Neural crest cell (in vitro differentiated cells): ENCODE measurements around the gene RPTOR. TPM values are rescaled to one million over a fixed set of nuclear protein-coding genes. Genes with fewer than 3 reads are reported as not detected.

Experiments
- DNase-seq: peaks from one replicate; pipeline ENCODE4 v3.0.0; 2021; ENCODE audit warnings: low read depth, mixed read lengths, low spot score
- H3K27ac Mint-ChIP-seq: one replicate; pipeline ENCODE4 v1.8.0; 2021; ENCODE audit warnings: mild to moderate bottlenecking, mixed read lengths; ENCODE audit not compliant: unreplicated experiment
- H3K27me3 Mint-ChIP-seq: 2 replicates; pipeline ENCODE4 v1.8.0; 2021; ENCODE audit warnings: low read depth, mild to moderate bottlenecking, mixed read lengths
- H3K36me3 Mint-ChIP-seq: 2 replicates; pipeline ENCODE4 v1.8.0; 2021; ENCODE audit warnings: low read depth, mild to moderate bottlenecking, mixed read lengths
- H3K4me1 Mint-ChIP-seq: 2 replicates; pipeline ENCODE4 v1.8.0; 2021; ENCODE audit warnings: mixed read lengths
- H3K4me3 Mint-ChIP-seq: one replicate; pipeline ENCODE4 v1.8.0; 2021; ENCODE audit warnings: mild to moderate bottlenecking, mixed read lengths
- H3K9me3 Mint-ChIP-seq: 2 replicates; pipeline ENCODE4 v1.8.0; 2021; ENCODE audit warnings: mixed read lengths
- total RNA-seq: library from RNA; stranded (reverse); gene quantifications from 2 replicates; pipeline ENCODE4 v1.2.1, GENCODE V29; 2021
- TF ChIP-seq, protein P1 (sequence below): fragments of 200-600 bp; sonication (generic); conservative IDR thresholded peaks from 2 replicates; pipeline ENCODE4 v1.5.0; 2021; ENCODE audit warnings: antibody characterized with exemption, mild to moderate bottlenecking

Gene RPTOR
- total RNA-seq, 1 donor from 2014 or later, result 41.1 TPM

DNA sequence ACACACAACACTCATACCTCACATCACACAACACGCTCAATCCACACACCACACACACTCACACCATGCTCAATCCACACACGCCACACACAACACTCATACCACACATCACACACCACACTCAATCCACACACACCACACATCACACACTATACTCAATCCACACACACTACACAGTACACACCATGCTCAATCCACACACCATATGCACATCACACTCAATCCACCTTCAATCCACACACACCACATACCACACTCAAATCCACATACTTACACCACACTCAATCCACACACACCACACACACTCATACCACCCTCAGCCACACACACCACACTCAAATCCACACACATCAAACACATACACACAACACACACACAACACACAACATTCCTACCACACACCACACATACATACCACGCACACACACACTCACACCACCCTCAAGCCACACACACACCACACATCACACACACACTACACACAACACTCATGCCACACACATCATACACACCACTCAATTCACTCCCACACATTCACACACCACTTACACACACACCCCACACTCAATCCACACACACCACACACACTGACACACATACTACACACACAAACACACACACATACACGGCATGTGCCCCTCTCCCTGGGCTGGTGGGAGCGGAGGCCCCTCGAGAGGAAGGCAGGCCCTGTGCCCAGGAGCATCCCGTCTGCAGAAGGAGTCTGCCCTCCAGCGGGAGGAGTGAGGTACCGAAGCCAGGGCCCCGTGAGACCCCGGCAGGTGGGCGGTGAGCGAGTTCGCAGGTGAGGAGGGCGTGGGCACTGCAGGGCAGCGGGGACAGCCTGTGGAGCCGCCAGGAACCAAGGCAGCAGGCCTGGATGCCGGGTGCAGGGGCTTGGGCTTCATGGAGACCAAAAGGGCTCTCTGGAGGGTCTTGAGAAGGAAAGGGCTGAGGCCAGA, 33.1 kb upstream of the RPTOR start:
- Mint-ChIP-seq H3K4me1 (no peaks in the 10 kb centered on the region), H3K27ac (no peak overlapping the region), H3K36me3 (no peaks in the 10 kb centered on the region), H3K9me3 (no peaks in the 10 kb centered on the region), H3K27me3 (peaks cover 14% of the 10 kb centered on the region), H3K4me3 (no peak overlapping the region)
- no peak for DNase-seq
- TF ChIP-seq, protein P1, sequence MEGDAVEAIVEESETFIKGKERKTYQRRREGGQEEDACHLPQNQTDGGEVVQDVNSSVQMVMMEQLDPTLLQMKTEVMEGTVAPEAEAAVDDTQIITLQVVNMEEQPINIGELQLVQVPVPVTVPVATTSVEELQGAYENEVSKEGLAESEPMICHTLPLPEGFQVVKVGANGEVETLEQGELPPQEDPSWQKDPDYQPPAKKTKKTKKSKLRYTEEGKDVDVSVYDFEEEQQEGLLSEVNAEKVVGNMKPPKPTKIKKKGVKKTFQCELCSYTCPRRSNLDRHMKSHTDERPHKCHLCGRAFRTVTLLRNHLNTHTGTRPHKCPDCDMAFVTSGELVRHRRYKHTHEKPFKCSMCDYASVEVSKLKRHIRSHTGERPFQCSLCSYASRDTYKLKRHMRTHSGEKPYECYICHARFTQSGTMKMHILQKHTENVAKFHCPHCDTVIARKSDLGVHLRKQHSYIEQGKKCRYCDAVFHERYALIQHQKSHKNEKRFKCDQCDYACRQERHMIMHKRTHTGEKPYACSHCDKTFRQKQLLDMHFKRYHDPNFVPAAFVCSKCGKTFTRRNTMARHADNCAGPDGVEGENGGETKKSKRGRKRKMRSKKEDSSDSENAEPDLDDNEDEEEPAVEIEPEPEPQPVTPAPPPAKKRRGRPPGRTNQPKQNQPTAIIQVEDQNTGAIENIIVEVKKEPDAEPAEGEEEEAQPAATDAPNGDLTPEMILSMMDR, result no peak

- Mint-ChIP-seq H3K36me3 (no peaks in the 10 kb centered on the region), H3K4me3 (no peak overlapping the region), H3K9me3 (no peaks in the 10 kb centered on the region), H3K27ac (no peak overlapping the region), H3K4me1 (no peaks in the 10 kb centered on the region), H3K27me3 (peaks cover 7% of the 10 kb centered on the region)
- TF ChIP-seq, protein P1, result no peak
- no peak for DNase-seq
Observed at GRCh38 chr17:80512233-80512632, 32.4 kb upstream of the RPTOR start.

- TF ChIP-seq, protein P1, result no peak
- Mint-ChIP-seq H3K4me1 (no peaks in the 10 kb centered on the region), H3K4me3 (no peak overlapping the region), H3K27me3 (peaks cover under 1% of the 10 kb centered on the region), H3K9me3 (no peaks in the 10 kb centered on the region), H3K36me3 (no peaks in the 10 kb centered on the region), H3K27ac (no peak overlapping the region)
- no peak for DNase-seq
Observed at GRCh38 chr17:80513201-80513600, 31.4 kb upstream of the RPTOR start.

DNA sequence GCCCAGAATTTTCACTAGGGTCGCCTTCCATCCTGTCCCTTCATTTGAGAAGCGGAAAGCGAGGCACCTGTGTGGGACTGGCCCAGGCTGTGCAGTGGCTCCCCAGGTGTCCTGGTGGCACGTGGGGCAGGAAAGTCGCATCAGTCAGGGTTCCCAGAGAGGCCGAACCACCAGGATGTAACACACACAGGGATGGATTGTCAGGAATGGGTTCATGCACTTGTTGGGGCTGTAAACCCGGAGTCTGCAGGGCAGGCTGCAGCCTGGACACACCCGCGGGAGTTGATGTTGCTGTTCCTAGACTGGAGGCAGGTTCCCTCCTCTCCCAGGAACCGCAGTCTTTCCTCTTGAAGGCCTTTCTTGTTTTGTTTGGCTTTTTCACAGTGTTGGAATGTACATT, 30.7 kb upstream of the RPTOR start:
- no peak for DNase-seq
- no peak overlapping the region for H3K4me3 Mint-ChIP-seq
- H3K27ac Mint-ChIP-seq, result no peak overlapping the region
- no peaks in the 10 kb centered on the region for H3K36me3 Mint-ChIP-seq
- TF ChIP-seq, protein P1, result no peak
- H3K27me3 Mint-ChIP-seq, result no peaks in the 10 kb centered on the region
- H3K4me1 Mint-ChIP-seq, result no peaks in the 10 kb centered on the region
- no peaks in the 10 kb centered on the region for H3K9me3 Mint-ChIP-seq

GRCh38 chr17:80516171-80516932, 28.3 kb upstream of the RPTOR start:
- Mint-ChIP-seq H3K4me3 (no peak overlapping the region), H3K27ac (no peak overlapping the region), H3K27me3 (peaks cover 8% of the 10 kb centered on the region), H3K36me3 (no peaks in the 10 kb centered on the region), H3K4me1 (no peaks in the 10 kb centered on the region), H3K9me3 (no peaks in the 10 kb centered on the region)
- TF ChIP-seq, protein P1, result no peak
- no peak for DNase-seq
